Loucy (cell line): ENCODE results near the gene ARHGAP42.

Experiments
- EZH2phosphoT487 ChIP-seq: fragments of 200-600 bp; IDR thresholded peaks from 2 replicates; pipeline ENCODE4 v1.6.1; 2018; ENCODE audit warnings: antibody characterized with exemption, mild to moderate bottlenecking, moderate library complexity, borderline replicate concordance
- TF ChIP-seq, protein P1 (sequence below): fragments of 200-600 bp; sonication (generic); conservative IDR thresholded peaks from 2 replicates; pipeline ENCODE4 v1.5.1; 2014; ENCODE audit warnings: mild to moderate bottlenecking, antibody characterized with exemption, low read length

DNA sequence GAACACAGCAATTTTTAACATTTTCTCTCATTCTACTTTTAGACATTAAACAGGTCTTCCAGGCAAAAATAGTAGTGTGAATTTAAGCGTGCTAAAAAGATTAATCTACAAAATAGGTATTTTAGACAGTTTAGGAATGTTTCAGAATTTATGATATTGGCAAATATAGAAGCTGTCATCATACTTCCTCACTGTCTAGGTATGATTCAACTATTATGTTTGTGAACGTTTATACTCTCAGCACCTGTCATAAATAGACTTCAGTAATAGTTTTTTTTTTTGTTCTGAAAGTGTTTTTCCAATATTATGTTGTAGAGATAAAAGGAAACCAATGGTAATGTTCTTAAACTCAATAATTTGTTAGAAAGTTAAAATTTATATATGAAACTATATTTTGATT lies 103.0 kb downstream of the ARHGAP42 start:
- TF ChIP-seq, protein P1, sequence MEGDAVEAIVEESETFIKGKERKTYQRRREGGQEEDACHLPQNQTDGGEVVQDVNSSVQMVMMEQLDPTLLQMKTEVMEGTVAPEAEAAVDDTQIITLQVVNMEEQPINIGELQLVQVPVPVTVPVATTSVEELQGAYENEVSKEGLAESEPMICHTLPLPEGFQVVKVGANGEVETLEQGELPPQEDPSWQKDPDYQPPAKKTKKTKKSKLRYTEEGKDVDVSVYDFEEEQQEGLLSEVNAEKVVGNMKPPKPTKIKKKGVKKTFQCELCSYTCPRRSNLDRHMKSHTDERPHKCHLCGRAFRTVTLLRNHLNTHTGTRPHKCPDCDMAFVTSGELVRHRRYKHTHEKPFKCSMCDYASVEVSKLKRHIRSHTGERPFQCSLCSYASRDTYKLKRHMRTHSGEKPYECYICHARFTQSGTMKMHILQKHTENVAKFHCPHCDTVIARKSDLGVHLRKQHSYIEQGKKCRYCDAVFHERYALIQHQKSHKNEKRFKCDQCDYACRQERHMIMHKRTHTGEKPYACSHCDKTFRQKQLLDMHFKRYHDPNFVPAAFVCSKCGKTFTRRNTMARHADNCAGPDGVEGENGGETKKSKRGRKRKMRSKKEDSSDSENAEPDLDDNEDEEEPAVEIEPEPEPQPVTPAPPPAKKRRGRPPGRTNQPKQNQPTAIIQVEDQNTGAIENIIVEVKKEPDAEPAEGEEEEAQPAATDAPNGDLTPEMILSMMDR, result no peak
- no peak for TF ChIP-seq EZH2phosphoT487
